Stimulated activated CD8-positive, alpha-beta memory T cell treated with anti-CD3 and anti-CD28 coated beads, Interleukin-15, amount 100 ng/mL, for 48 hours (primary cell): ENCODE data around the gene CFAP92.
"Not testable (repeated sequence)": the region's sequence is repeated elsewhere in the genome, so short reads cannot be mapped to it uniquely, and the experiment has no call there.

Experiments used
- DNase-seq, 2 donors: peaks; one replicate each; pipeline ENCODE4 v3.0.0-alpha.2; 2020; ENCODE audit warnings: low read depth in 2 of 2

CFAP92 gene

DNA sequence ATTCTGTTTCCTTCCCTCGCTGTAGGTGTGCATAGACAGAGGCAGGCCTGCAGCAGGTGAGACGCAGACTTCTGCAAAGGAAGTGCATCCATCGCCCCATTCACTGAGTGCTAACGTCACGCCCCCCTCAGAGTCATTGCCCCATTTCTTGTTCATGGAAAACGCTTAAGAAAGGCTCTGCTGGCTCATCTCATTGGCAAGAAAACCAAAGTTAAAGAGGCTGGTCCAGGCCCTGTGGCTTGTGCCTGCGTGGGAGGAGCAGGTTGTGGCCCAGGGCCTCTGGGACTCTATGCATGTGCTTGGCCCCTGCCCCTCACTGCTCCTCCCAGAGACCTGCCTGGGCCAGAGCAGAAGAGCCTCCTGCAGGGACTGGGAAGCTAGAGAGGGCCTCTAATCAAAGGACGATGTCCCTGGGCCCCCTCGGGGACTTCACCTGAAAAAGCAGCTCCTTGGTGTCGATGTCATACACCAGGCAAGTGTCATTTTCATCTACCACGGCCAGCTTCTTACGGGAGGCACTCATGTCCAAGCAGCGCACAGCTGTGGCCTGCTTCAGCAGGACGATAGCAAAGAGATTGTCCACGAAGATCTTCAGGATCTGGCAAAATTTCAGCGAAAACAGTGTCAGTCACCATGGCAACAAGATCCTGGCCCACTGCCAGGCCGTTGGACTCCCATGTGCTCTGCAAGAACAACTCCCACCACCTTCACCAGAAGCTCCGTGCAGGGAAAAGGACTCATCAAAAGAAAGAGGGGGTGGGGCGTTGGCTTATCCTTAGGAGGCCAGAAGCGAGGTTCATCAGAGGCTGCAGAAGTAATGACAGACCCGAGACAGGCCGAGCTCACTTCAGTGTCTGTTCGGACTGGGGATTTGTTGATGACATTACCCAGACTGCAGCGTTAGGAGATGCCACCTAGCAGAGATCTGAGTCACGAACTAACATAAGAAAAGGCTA is 128.7 kb downstream of the CFAP92 start:
- DNase-seq, result not testable (repeated sequence)

DNA sequence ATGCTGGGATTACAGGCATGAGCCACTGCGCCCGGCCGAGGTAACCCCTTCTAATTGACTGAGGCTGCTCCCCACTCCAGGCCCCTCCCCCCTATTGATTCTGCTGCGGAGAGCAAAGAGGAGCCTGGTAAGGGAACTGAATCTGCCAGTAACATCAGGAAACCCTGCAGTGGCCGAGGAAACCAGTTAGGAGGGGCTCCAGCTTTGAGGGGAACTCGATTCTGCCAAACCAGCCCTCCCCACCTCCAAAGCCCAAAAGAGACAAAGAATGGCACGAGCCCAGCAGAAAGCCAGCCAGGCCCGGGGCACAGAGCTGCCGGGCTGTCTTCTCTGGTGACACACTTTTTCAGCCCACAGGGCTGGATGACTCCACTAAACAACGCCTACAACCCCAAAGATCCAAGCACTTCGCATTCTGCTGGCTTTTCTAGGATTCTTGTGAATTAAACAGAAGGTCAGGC is 129.5 kb downstream of the CFAP92 start:
- no peak for DNase-seq

- no peak for DNase-seq
Measured at GRCh38 chr3:128863560-128863959, 130.3 kb downstream of the CFAP92 start.

GRCh38 chr3:128861491-128861890 is 132.4 kb downstream of the CFAP92 start:
- no peak for DNase-seq
